GM04503 (cell line): ENCODE data around the gene ZNF217.
"Not testable (repeated sequence)": the region's sequence is repeated elsewhere in the genome, so short reads cannot be mapped to it uniquely, and the experiment has no call there.

Experiments used
- DNase-seq: peaks from one replicate; pipeline ENCODE4 v3.0.0-alpha.2; 2012; ENCODE audit warnings: low read depth

Gene ZNF217

DNA sequence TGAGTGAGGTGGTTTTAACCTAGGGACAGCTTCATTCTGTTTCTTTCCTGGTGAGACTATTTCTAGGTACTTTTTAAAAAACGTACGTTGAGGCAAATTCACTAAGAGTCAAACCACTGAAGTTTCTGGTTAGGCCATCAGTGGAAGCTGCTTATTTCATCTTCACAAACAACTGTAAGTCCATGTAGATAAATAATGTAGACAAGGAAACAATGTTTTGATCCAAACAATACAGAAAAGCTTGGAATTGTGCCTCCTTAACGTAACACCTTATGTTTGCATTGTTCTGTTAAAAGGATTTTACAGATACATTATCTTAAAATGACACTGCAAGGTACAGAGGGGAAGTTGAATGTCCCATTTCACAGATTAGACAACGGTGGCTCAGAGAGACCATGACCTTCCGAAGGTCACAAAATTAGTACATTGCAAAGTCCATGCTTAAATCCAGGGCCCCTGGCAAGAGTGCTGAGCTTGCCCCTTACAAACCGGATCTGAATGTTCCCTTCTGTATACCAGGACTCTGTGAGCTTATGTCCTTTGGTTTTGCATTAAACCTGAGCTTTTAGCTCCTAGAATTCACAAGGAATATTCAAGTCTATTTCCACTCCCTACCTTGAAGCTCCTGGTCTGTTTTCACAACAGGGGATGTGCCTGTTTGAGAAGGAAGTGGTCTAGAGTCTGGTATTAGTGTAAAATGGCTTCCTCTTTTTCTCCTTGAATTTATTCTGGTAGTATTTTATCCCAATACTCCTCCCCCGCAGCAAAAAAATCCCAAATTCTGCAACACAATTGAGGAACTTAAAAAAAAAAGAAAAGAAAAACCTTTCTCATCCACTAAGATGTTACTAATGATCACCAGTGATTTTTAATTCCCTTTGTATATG, 28.9 kb upstream of the ZNF217 start:
- no peak for DNase-seq

GRCh38 chr20:53621482-53622246, 28.0 kb upstream of the ZNF217 start:
- DNase-seq, result peak; percentile 90

- not testable (repeated sequence) for DNase-seq
Measured at GRCh38 chr20:53618490-53619000, 24.9 kb upstream of the ZNF217 start.

DNA sequence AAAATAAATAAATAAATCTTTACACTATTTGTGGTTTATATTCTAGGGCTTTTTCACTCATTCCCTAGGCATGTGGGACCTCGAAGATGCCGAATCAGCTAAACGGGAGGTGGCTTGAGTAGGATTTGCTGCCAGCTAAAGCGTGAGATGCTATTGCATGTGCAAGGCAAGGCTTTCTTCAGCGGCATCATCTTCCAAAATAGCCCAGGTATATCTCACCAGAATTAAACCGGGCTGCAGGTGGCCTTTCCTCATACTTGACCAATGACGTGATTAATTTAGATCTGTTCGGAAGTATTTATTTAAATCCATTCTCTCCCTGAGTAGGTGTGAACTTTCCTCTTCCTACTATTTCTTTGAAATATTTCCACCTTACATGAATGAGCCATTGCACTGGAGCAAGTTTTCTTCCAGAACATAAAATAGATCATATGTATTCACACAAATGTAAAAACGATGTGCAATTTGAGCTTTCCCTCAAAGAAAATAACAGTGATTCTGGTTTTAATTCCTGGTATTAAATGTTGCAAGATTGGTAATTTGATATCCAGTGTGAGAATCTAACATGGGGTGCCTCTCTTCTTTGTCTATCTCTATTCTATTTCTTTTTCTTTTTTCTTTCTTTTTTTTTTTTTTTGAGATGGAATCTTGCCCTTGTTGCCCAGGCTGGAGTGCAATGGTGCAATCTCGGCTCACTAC, 24.3 kb upstream of the ZNF217 start:
- no peak for DNase-seq

DNA sequence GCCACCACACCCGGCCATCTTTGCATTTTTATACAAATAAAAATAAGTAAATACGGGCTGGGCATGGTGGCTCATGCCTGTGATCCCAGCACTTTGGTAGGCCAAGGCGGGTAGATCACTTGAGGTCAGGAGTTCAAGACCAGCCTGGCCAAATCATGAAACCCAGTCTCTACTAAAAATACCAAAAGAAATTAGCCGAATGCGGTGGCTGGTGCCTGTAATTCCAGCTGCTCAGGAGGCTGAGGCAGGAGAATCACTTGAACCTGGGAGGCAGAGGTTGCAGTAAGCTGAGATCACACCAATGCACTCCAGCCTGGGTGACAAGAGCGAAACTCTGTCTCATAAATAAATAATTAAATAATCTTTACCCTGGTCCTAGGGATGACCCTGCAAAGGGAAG, 22.9 kb upstream of the ZNF217 start:
- DNase-seq, result not testable (repeated sequence)

DNA sequence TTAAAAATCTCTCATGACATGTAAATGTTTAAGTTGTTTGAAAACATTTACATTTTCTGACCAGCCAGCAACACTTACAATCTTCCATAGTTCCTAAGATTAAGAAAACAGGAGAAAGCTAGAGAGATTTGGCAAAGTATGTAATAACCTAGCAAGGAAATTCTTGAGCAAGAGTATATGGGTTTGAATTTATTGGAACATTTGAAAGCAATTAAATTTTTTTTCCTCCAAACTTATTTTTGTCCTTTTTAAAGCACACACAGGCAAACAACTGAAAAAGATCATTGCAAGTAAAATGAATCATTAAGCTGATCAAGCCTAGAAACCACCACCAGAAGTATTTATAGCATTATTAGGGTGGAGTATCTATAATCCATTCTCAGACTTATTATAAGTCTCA, 20.1 kb upstream of the ZNF217 start:
- no peak for DNase-seq

DNA sequence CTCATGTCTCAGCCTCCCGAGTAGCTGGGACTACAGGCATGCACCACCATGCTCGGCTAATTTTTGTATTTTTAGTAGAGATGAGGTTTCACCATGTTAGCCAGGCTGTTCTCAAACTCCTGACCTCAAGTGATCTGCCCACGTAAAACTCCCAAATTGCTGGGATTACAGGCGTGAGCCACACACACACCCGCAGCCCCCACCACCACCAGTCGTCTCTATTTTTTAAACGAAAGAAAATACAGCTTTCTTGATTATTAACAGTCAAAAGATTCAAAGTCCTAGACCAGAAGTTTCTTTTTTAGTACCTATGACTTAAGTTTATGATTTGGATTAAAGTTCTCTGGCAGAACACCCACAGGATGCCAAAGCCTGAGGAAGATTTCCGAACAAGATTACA, 18.6 kb upstream of the ZNF217 start:
- not testable (repeated sequence) for DNase-seq

- peak; percentile 97 for DNase-seq
Measured at GRCh38 chr20:53611449-53611894, 17.8 kb upstream of the ZNF217 start.

- DNase-seq, result no peak
Measured at GRCh38 chr20:53609491-53610445, 16.1 kb upstream of the ZNF217 start.

DNA sequence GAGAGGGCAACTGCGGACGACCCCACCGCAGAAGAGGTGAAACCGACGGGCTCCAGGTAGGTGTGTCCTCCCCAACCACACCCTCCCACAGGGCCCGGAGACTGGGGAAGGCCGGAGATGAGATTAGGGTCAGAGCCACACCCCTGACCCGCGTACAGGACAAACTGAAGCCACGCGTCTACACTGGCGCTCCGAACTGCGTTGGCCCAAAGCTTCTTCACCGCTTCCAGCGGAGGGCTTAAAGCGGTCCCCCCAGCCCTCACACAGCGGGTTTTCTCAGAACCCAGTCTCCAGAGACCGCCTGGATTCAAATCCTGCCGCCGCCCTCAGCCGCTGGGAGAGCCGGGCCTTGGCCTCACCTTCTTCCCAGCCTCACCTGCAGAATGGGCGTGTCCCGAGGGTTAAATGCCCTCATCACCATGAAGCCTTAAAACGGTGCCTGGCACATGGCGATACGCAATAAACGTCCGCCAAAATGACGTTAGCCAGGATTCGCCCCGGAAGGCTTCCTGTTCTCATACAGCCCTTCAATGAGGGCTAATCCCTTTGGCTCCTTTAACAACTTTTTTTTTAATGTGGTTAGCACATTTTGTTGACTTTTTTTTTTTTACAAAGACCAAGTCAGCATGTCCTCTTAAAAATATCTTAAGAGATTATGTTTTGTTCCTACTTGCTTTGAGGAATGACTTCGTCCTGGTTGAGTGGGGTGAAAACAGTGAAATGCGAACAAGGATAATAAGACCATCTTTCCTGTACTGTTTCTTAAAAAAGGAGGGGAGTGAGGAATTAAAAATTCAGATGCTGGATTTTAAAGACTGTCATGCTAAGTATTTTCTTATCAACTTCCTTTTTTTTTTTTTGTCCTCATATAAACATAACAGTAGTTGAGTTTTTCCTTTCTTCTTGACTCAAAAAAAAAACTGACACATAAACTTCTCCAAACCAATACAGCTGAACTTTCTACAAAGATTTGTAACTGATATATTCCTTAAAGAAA, 15.1 kb upstream of the ZNF217 start:
- no peak for DNase-seq

DNA sequence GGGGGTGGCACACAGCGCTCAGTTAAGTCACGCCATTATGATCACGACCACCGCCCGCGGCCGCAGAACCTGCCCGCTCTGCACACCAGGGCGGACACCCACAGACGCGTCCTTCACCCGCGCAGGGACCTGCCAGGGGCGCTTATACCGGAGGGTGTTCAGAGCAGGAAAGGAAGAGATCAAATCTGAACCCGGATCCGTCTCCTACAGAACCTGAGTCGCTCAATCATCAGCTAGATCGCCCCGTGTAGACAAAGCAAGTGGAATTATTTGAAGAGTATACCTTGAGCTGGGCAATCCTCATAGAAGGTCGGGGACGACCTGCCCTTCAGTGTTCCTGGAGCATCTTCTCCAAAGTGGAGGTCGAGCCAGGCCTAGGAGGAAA, 14.4 kb upstream of the ZNF217 start:
- DNase-seq, result no peak

DNA sequence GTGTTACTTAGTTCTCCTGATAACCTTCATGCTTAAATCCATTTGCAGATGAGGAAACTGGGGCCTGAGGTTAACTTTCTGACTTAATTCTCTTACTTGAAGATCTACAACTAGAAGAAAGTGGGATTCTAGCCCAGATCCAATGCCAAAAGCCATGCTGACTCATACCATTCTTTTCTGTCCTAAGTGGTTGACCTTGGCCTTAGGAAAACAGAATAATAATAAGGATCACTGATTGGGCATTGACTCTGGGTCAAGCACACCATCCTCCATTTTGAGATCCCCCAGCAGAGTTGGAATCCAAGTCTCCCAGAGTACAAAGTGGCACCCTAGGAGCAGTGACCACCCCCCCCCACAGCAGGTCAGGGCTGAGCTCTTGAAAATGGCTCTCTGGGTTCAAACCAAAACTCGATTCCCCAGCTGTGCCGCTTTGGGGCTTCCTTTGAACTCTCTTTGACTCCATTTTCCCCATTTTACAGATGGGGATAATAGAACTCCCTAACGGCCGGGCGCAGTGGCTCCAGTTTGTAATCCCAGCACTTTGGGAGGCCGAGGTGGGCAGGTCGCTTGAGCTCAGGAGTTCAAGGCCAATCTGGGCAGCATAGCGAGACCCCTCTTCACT, 12.8 kb upstream of the ZNF217 start:
- no peak for DNase-seq

- DNase-seq, result not testable (repeated sequence)
Measured at GRCh38 chr20:53605401-53605800, 11.8 kb upstream of the ZNF217 start.

GRCh38 chr20:53604846-53605245, 11.2 kb upstream of the ZNF217 start:
- DNase-seq, result not testable (repeated sequence)

DNA sequence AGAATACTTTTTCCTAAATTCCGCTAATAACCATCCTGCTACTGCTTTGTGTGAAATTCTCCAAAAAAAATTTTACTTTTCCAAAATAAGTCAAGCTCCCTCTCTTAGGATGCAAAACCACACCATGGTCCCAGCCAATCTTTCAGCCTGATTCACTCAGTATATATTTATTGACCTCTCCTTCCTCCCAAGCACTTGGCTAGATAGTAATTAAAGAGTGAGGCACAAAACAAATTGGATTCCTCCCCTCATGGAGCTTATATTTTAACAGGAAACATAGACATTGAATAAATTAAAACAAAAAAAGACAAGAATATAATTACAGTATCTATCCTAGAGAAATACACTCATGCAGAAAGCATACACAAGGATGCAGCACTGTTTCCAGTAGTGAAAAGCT, 9.0 kb upstream of the ZNF217 start:
- no peak for DNase-seq

DNA sequence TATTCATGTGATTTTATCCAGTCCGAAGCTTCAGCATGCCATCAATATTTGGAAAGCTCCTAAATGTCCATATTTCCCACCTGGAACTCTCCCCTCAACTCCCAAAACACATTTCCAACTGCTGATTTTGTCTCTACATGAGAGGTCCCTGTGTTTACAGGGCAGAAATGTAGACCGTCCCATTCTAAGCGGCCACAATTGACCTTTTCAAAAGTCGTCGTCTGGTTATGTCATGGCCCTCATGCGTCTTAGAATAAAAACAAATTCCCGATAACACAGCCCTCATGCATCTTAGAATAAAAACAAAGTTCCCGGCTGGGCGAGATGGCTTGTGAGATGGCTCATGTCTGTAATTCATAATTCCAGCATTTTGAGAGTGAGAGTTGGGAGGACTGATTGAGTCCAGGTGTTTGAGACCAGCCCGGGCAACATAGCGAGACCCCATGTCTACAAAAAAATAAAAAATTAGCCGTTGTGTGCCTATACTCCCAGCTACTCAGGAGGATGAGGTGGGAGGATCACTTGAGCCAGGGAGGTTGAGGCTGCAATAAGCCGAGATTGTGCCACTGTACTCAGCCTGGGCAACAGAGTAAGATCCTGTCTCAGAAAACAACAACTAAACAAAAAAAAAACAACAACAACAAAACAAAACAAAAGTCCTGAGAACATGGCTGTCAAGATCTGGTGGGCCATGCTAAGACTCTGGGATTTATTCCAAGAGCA, 6.4 kb upstream of the ZNF217 start:
- no peak for DNase-seq

DNA sequence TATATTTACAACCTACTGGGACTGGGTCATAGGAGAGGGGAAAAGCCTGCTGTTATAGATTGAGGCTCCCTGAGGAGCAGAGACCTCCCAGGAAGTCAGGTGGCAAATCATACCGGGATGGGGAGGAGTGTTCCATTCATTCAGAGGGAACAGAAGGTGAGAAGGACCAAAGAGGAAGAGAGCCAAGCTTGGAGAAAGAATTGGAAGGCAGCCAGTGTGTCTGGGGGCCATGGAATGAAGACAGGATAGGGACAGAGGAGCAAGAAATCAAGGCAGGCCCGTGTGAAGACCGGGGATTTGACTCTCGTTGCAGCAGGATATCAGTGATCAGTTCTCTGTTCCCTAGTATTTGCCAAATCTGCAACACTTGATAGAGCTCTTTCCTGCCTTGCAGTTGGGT, 5.7 kb upstream of the ZNF217 start:
- no peak for DNase-seq

DNA sequence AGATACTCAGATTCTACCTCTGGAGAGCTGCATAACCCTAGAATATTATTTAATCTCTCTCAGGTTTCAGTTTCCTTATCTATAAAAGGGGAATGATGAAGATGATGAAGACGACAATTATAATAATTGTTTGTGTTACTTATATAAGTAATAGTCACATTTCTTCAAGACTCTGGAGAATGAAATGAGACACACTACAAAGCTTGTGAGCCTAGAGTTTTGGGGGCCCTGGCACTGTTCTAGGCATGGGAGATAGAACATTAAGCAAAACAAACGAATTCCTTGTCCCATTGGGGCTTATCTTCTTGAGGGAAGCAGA, 5.4 kb upstream of the ZNF217 start:
- DNase-seq, result no peak
